IMR-90 (cell line): ENCODE data around the gene TMEM271. TPM values are rescaled to one million over a fixed set of nuclear protein-coding genes. Genes with fewer than 3 reads are reported as not detected.

Experiments used
- ATAC-seq: fragments of 200-7000 bp; cut with Tn5 transposase; 2 replicates; pipeline ENCODE4 v1.9.1; 2020; ENCODE audit warnings: low read depth, mild to moderate bottlenecking, moderate library complexity
- BruUV-seq: library from RNA; stranded (reverse); fragments of 400-500 nt; replicated peaks from 2 replicates; lab custom pipeline; 2021; lab: Mats Ljungman, UMichigan
- CTCF ChIA-PET: fragments of 300-600 bp; formaldehyde crosslinking; extraction: SDS; loops from one replicate; lab custom pipeline; 2021; ENCODE audit warnings: antibody characterized with exemption; lab: Yijun Ruan, JAX
- POLR2A ChIA-PET: fragments of 300-600 bp; sonication (Branson Sonifier 250); formaldehyde crosslinking; loops from one replicate; lab custom pipeline; 2022; ENCODE audit warnings: antibody characterized with exemption; ENCODE audit not compliant: unreplicated experiment; lab: Charles Lee
- DNase-seq: peaks from one replicate; pipeline ENCODE4 v3.0.0; 2013
- H2AFZ ChIP-seq: replicated peaks from 2 replicates; pipeline ENCODE3; 2013; ENCODE audit warnings: low read length, mild to moderate bottlenecking; ENCODE audit not compliant: poor library complexity
- H2AK5ac ChIP-seq: 2 replicates; pipeline ENCODE4 v1.6.1; 2013; ENCODE audit warnings: low read depth, low read length, inconsistent platforms
- H2AK9ac ChIP-seq: replicated peaks from 2 replicates; pipeline ENCODE3; 2013; ENCODE audit warnings: mild to moderate bottlenecking, low read depth, low read length, moderate library complexity; ENCODE audit not compliant: poor library complexity
- H2BK120ac ChIP-seq: 2 replicates; pipeline ENCODE4 v1.6.1; 2013; ENCODE audit warnings: low read depth, low read length, inconsistent platforms
- H2BK15ac ChIP-seq: 3 replicates; pipeline ENCODE4 v1.6.1; 2013; ENCODE audit warnings: low read depth, low read length, inconsistent platforms
- H2BK20ac ChIP-seq: 2 replicates; pipeline ENCODE4 v1.6.1; 2013; ENCODE audit warnings: low read depth, mild to moderate bottlenecking, inconsistent platforms, low read length, moderate library complexity
- H2BK5ac ChIP-seq: 2 replicates; pipeline ENCODE4 v1.6.1; 2013; ENCODE audit warnings: mild to moderate bottlenecking, low read depth, low read length, inconsistent platforms; ENCODE audit not compliant: poor library complexity, severe bottlenecking
- H3K14ac ChIP-seq: replicated peaks from 2 replicates; pipeline ENCODE4 v1.6.1; 2013; ENCODE audit warnings: low read depth, low read length, inconsistent platforms
- H3K18ac ChIP-seq: 2 replicates; pipeline ENCODE4 v1.6.1; 2013; ENCODE audit warnings: low read depth, low read length, control low read depth
- H3K23ac ChIP-seq: 2 replicates; pipeline ENCODE4 v1.6.1; 2013; ENCODE audit warnings: low read depth, low read length, inconsistent platforms
- H3K27ac ChIP-seq: 2 replicates; pipeline ENCODE4 v1.5.1; 2013; ENCODE audit warnings: mild to moderate bottlenecking, control low read depth, low read length; ENCODE audit not compliant: insufficient read depth
- H3K27me3 ChIP-seq: 2 replicates; pipeline ENCODE4 v1.6.1; 2013; ENCODE audit warnings: low read length; ENCODE audit not compliant: control insufficient read depth, insufficient read depth
- H3K36me3 ChIP-seq: 2 replicates; pipeline ENCODE4 v1.6.1; 2013; ENCODE audit warnings: low read length, mixed read lengths; ENCODE audit not compliant: control insufficient read depth, insufficient read depth
- H3K4ac ChIP-seq: 2 replicates; pipeline ENCODE4 v1.6.1; 2013; ENCODE audit warnings: low read depth, low read length, inconsistent platforms
- H3K4me1 ChIP-seq: 2 replicates; pipeline ENCODE4 v1.6.1; 2013; ENCODE audit warnings: low read length, mixed read lengths; ENCODE audit not compliant: control insufficient read depth, insufficient read depth
- H3K4me2 ChIP-seq: 2 replicates; pipeline ENCODE4 v1.6.1; 2013; ENCODE audit warnings: low read depth, mild to moderate bottlenecking, control low read depth, low read length, moderate library complexity
- H3K4me3 ChIP-seq: 2 replicates; pipeline ENCODE4 v1.5.1; 2013; ENCODE audit warnings: low read depth, mild to moderate bottlenecking, control low read depth, low read length, moderate library complexity; ENCODE audit not compliant: insufficient read depth
- H3K56ac ChIP-seq: 2 replicates; pipeline ENCODE4 v1.6.1; 2013; ENCODE audit warnings: low read length, inconsistent platforms; ENCODE audit not compliant: insufficient read depth; ENCODE audit errors: extremely low read depth
- H3K79me1 ChIP-seq, 2 experiments: 2 replicates each; pipeline ENCODE4 v1.6.1; 2013; ENCODE audit warnings: low read length in 2 of 2, inconsistent platforms in 1 of 2, low read depth in 1 of 2
- H3K9ac ChIP-seq: 2 replicates; pipeline ENCODE4 v1.6.1; 2013; ENCODE audit warnings: low read depth, low read length, control low read depth
- H3K9me1 ChIP-seq: 2 replicates; pipeline ENCODE4 v1.6.1; 2013; ENCODE audit warnings: low read length, inconsistent platforms; ENCODE audit not compliant: insufficient read depth
- H3K9me3 ChIP-seq: 2 replicates; pipeline ENCODE4 v1.6.1; 2013; ENCODE audit warnings: low read length; ENCODE audit not compliant: control insufficient read depth, insufficient read depth
- H4K20me1 ChIP-seq: 2 replicates; pipeline ENCODE4 v1.6.1; 2013; ENCODE audit warnings: low read length, inconsistent platforms; ENCODE audit not compliant: insufficient read depth
- H4K5ac ChIP-seq: 2 replicates; pipeline ENCODE4 v1.6.1; 2013; ENCODE audit warnings: mild to moderate bottlenecking, low read depth, low read length, control low read depth
- H4K8ac ChIP-seq, 2 experiments: 2 replicates each; pipeline ENCODE4 v1.6.1; 2013; ENCODE audit warnings: low read depth in 2 of 2, low read length in 2 of 2, control low read depth in 1 of 2, inconsistent platforms in 1 of 2
- H4K91ac ChIP-seq: 2 replicates; pipeline ENCODE4 v1.6.1; 2013; ENCODE audit warnings: low read depth, low read length, inconsistent platforms; ENCODE audit not compliant: insufficient read depth
- BHLHE40 ChIP-seq: fragments of 150-350 bp; IDR thresholded peaks from 2 replicates; pipeline ENCODE4 v1.6.1; 2016; ENCODE audit warnings: mild to moderate bottlenecking, low read depth, low read length
- CEBPB ChIP-seq: IDR thresholded peaks from 2 replicates; pipeline ENCODE4 v1.6.1; 2012; ENCODE audit warnings: low read depth, low read length, improper control_type of control experiment
- CHD1 ChIP-seq: IDR thresholded peaks from 2 replicates; pipeline ENCODE4 v1.6.1; 2012; ENCODE audit warnings: low read depth, low read length, improper control_type of control experiment
- FOS ChIP-seq: fragments of 150-350 bp; IDR thresholded peaks from 2 replicates; pipeline ENCODE4 v1.6.1; 2016; ENCODE audit warnings: low read depth, low read length
- MAFK ChIP-seq: IDR thresholded peaks from 2 replicates; pipeline ENCODE4 v1.6.1; 2012; ENCODE audit warnings: low read depth, low read length, improper control_type of control experiment
- MAZ ChIP-seq: IDR thresholded peaks from 2 replicates; pipeline ENCODE4 v1.6.1; 2012; ENCODE audit warnings: low read depth, mild to moderate bottlenecking, low read length, improper control_type of control experiment, moderate library complexity, borderline replicate concordance
- MXI1 ChIP-seq: IDR thresholded peaks from 2 replicates; pipeline ENCODE4 v1.6.1; 2012; ENCODE audit warnings: low read depth, mild to moderate bottlenecking, low read length, moderate library complexity, borderline replicate concordance
- NFE2L2 ChIP-seq: fragments of 150-350 bp; IDR thresholded peaks from 2 replicates; pipeline ENCODE4 v1.6.1; 2016; ENCODE audit warnings: low read depth, mild to moderate bottlenecking, low read length
- POLR2A ChIP-seq: IDR thresholded peaks from 2 replicates; pipeline ENCODE4 v1.6.1; 2012; ENCODE audit warnings: mild to moderate bottlenecking, low read depth, low read length
- RAD21 ChIP-seq: IDR thresholded peaks from 2 replicates; pipeline ENCODE4 v1.6.1; 2012; ENCODE audit warnings: low read length, improper control_type of control experiment
- RCOR1 ChIP-seq: IDR thresholded peaks from 2 replicates; pipeline ENCODE4 v1.6.1; 2012; ENCODE audit warnings: mild to moderate bottlenecking, low read length, improper control_type of control experiment; ENCODE audit not compliant: insufficient replicate concordance
- RFX5 ChIP-seq: IDR thresholded peaks from 2 replicates; pipeline ENCODE4 v1.8.0; 2012; ENCODE audit warnings: low read depth, mild to moderate bottlenecking, low read length, moderate library complexity
- SMC3 ChIP-seq: fragments of 150-350 bp; IDR thresholded peaks from 2 replicates; pipeline ENCODE4 v1.6.1; 2016; ENCODE audit warnings: low read depth, mild to moderate bottlenecking, antibody characterized with exemption, low read length, moderate library complexity
- USF2 ChIP-seq: fragments of 150-350 bp; IDR thresholded peaks from 2 replicates; pipeline ENCODE4 v1.6.1; 2017; ENCODE audit warnings: mild to moderate bottlenecking, antibody characterized with exemption, low read length, low read depth
- WGBS, 2 experiments: methylation state at CpG; one replicate each; pipeline versions ENCODE4 v1.1.5 to v1.1.7; 2013; ENCODE audit warnings: missing lambda C conversion rate in 2 of 2; ENCODE audit not compliant: insufficient read length in 1 of 2; ENCODE audit errors: extremely low coverage in 2 of 2; 5-methylcytosine and 5-hydroxymethylcytosine counted together
- dilution Hi-C: fragments of 300-500 bp; cut with HindIII; formaldehyde crosslinking; loops from one replicate; pipeline ENCODE4 v1.14.3; 2018; ENCODE audit warnings: low sequenced_read_pairs; ENCODE audit not compliant: unreplicated experiment
- in situ Hi-C: fragments of 300-500 bp; cut with MboI; formaldehyde crosslinking; loops from 3 replicates; pipeline ENCODE4 v1.14.3; 2019; ENCODE audit warnings: low sequenced_read_pairs, inconsistent platforms, mixed read lengths
- intact Hi-C: fragments of 100-400 bp; cut with micrococcal nuclease; formaldehyde crosslinking; loops from 2 replicates; pipeline ENCODE4 v1.10.0; 2022
- polyA plus RNA-seq, 3 experiments: library from polyadenylated mRNA; depleted of rRNA; stranded (reverse); fragments of >200 nt; gene quantifications; 2 replicates each; pipeline ENCODE4 v1.2.3, GENCODE V29; 2012; ENCODE audit warnings: low replicate concordance in 1 of 3
- total RNA-seq: library from RNA; depleted of rRNA; stranded (reverse); fragments of >200 nt; gene quantifications from 2 replicates; pipeline ENCODE4 v1.2.3, GENCODE V29; 2012
- TF ChIP-seq, protein P1 (sequence below): fragments of 150-350 bp; IDR thresholded peaks from 2 replicates; pipeline ENCODE4 v1.6.1; 2016; ENCODE audit warnings: low read depth, mild to moderate bottlenecking, low read length, moderate library complexity, borderline replicate concordance

The TMEM271 gene
- total and polyA plus RNA-seq, 2 of the 4 experiments (the other 2 are of a cell fraction) = not detected

GRCh38 chr4:567457-568350 is 8.4 kb downstream of the TMEM271 start:
- Histone ChIP-seq H3K56ac (no peak overlapping the region), H4K91ac (no peak overlapping the region), H3K4me2 (no peak overlapping the region), H3K18ac (no peak overlapping the region), H3K9me1 (no peaks in the 10 kb centered on the region), H3K14ac (no peak overlapping the region), H2BK120ac (no peak overlapping the region), H3K4me1 (no peaks in the 10 kb centered on the region), H3K23ac (no peak overlapping the region), H2BK5ac (no peak overlapping the region), H2AK9ac (no peak overlapping the region), H2AK5ac (no peak overlapping the region), H3K36me3 (no peaks in the 10 kb centered on the region), H2BK20ac (no peak overlapping the region), H3K9me3 (peaks cover 5% of the 10 kb centered on the region; the same call in 1 of the 2 replicates), H3K27me3 (peaks cover 4% of the 10 kb centered on the region; the same call in 1 of the 2 replicates), H4K8ac (no peak overlapping the region), H2BK15ac (no peak overlapping the region), H3K4ac (no peak overlapping the region), H4K5ac (no peak overlapping the region), H3K9ac (no peak overlapping the region), H3K4me3 (no peak overlapping the region), H3K27ac (no peak overlapping the region), H3K79me1 (no peaks in the 10 kb centered on the region), H2AFZ (no peak overlapping the region), H4K20me1 (peaks cover 3% of the 10 kb centered on the region; the same call in 1 of the 2 replicates)
- ATAC-seq (no peak), DNase-seq (no peak)
- no TSS peak for BruUV-seq
- ChIA-PET CTCF (no interaction called here), POLR2A (no interaction called here)
- in situ Hi-C loops (no loop called here), dilution Hi-C loops (no loop called here), intact Hi-C loops (no loop called here)
- WGBS, 2 experiments = 54% methylated on average over 8 of the region's 10 CpGs; no CpG with 5 or more reads in 1 of the 2 experiments
- TF ChIP-seq MAZ (no peak), SMC3 (no peak), POLR2A (no peak), BHLHE40 (no peak), RAD21 (no peak), RFX5 (no peak), NFE2L2 (no peak), RCOR1 (no peak), MXI1 (no peak), FOS (no peak), USF2 (no peak), CEBPB (no peak), CHD1 (no peak), MAFK (no peak)
- TF ChIP-seq, protein P1, sequence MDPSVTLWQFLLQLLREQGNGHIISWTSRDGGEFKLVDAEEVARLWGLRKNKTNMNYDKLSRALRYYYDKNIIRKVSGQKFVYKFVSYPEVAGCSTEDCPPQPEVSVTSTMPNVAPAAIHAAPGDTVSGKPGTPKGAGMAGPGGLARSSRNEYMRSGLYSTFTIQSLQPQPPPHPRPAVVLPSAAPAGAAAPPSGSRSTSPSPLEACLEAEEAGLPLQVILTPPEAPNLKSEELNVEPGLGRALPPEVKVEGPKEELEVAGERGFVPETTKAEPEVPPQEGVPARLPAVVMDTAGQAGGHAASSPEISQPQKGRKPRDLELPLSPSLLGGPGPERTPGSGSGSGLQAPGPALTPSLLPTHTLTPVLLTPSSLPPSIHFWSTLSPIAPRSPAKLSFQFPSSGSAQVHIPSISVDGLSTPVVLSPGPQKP = no peak
